AG10803 (cell line): ENCODE measurements around the gene ACRV1.
A peak's percentile ranks its signal among the peaks of the same experiment; 100 is the strongest.

ENCODE experiments used
- DNase-seq: peaks from one replicate; pipeline ENCODE4 v3.0.0; 2010; ENCODE audit warnings: low read depth
- H3K4me3 ChIP-seq: 2 replicates; pipeline ENCODE4 v1.5.1; 2011; ENCODE audit warnings: mild to moderate bottlenecking, low read length, control low read depth
- TF ChIP-seq, protein P1 (sequence below): conservative IDR thresholded peaks from 2 replicates; pipeline ENCODE4 v1.5.1; 2011; ENCODE audit warnings: mild to moderate bottlenecking, low read length, control low read depth, inconsistent platforms

Gene ACRV1

DNA sequence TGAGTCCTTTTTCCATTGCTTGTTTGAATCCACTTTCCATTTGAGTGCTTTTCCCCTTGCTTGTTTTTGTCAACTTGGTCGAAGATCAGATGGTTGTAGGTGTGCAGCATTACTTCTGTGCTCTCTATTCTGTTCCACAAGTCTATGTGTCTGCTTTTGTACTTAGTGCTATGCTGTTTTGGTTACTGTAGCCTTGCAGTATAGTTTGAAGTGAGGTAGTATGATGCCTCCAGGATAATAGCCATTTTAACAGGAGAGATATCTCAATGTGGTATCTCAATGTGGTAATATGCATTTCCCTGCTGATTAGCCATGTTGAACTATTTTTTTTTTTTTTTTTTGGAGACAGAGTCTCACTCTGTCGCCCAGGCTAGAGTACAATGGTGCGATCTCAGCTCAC, 16.7 kb downstream of the ACRV1 start:
- no peak for DNase-seq
- H3K4me3 ChIP-seq: no peak overlapping the region
- TF ChIP-seq, protein P1, sequence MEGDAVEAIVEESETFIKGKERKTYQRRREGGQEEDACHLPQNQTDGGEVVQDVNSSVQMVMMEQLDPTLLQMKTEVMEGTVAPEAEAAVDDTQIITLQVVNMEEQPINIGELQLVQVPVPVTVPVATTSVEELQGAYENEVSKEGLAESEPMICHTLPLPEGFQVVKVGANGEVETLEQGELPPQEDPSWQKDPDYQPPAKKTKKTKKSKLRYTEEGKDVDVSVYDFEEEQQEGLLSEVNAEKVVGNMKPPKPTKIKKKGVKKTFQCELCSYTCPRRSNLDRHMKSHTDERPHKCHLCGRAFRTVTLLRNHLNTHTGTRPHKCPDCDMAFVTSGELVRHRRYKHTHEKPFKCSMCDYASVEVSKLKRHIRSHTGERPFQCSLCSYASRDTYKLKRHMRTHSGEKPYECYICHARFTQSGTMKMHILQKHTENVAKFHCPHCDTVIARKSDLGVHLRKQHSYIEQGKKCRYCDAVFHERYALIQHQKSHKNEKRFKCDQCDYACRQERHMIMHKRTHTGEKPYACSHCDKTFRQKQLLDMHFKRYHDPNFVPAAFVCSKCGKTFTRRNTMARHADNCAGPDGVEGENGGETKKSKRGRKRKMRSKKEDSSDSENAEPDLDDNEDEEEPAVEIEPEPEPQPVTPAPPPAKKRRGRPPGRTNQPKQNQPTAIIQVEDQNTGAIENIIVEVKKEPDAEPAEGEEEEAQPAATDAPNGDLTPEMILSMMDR: no peak

DNA sequence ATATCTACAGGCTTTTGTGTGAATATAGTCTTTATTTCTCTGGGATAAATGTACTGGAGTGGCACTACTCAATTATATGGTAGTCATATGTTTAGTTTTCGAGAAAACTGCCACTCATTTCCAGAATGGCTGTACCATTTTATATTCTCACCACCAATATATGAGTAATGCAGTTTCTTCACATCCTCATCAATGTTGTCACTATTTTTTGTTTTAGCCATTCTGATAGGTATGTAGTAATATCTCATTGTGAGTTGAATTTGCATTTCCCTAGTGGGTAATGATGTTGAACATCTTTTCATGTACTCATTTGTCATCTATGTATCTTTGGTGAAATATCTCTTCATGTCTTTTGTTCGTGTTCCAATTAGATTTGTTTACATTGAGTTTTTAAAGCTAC, 18.0 kb downstream of the ACRV1 start:
- TF ChIP-seq, protein P1: no peak
- H3K4me3 ChIP-seq: no peak overlapping the region
- no peak for DNase-seq

DNA sequence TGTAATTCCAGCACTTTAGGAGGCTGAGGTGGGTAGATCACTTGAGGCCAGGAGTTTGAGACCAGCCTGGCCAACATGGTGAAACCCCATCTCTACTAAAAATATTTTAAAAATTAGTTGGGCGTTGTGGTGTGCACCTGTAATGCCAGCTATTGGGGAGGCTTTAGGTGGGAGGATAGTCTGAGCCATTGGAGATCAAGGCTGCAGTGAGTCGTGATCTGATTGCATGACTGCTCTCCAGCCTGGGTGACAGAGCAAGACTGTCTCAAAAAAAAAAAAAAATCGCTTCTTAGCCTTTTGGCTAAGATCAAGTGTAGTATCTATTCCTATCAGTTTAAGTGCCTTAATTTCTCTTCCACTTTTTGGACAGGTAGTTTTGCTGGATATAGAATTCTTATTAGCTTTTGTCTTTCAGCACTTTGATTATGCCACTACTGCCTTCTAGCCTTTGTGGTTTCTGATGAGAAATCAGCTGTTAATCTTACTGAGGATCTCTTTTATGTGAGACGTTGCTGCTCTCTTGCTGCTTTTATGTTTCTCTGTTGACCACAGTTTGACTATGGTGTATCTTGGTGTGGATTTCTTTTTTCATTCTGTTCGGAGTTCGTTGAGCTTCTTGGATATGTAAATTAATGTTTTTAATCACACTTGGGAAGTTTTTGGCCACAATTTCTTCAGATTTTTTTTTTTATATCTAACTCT, 31.0 kb downstream of the ACRV1 start:
- no peak for DNase-seq
- TF ChIP-seq, protein P1: no peak
- H3K4me3 ChIP-seq: no peak overlapping the region

DNA sequence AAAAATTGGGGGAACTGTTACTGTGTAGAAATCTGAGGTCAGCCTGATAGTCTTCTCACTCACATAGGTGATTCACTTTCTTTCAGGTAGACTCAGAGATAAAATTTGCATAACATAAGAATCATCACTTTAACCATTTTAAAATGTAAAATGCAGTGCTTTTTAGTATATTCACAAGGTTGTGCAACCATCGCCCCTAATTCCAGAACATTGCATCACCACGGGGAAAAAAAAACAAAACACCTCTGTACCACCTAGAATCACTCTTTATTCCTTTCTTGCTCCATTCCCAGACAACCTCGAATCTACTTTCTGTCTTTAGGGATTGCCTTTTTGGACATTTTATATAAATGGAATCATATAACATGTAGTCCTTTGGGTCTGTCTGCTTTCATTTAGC, 34.8 kb downstream of the ACRV1 start:
- TF ChIP-seq, protein P1: no peak
- no peak for DNase-seq
- H3K4me3 ChIP-seq: no peak overlapping the region

DNA sequence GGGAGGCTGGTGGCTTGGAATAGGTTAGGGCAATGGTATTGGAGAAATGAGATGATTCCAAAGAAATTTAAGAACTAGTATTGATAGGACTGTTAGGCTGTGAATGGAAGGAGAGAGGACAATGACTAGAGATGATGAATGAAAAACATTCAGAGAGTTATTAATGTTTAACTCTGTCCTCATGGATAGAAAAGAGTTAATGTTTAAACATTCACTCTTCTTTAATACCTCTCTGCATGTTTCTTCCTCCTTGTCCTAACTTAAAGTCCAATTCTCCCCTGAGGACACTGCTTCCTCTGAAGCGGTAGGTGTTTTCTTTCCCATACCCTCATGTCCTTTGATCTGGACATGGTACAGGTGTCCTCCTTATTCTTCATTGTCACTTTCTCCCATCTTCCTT, 42.3 kb downstream of the ACRV1 start:
- no peak overlapping the region for H3K4me3 ChIP-seq
- TF ChIP-seq, protein P1: no peak
- DNase-seq: no peak

DNA sequence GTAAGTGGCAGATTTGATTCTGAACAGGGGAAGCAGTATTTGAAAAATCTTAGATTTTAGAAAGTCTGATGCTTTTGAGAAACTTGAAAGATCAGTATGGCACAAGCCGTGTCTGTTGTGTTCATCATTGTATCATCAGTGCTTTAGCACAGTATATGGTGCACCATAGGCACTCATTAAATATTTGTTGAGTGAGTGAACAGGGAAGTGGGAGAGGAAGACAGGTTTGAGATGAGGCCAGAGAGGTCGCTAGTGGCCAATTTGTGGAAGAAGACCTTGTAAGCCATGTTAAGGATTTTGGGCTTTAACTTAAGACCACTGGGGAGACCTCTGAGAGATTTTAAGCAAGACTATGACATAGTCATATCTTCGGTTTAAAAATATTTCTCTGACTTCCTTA, 42.8 kb downstream of the ACRV1 start:
- H3K4me3 ChIP-seq: no peak overlapping the region
- TF ChIP-seq, protein P1: no peak
- no peak for DNase-seq

DNA sequence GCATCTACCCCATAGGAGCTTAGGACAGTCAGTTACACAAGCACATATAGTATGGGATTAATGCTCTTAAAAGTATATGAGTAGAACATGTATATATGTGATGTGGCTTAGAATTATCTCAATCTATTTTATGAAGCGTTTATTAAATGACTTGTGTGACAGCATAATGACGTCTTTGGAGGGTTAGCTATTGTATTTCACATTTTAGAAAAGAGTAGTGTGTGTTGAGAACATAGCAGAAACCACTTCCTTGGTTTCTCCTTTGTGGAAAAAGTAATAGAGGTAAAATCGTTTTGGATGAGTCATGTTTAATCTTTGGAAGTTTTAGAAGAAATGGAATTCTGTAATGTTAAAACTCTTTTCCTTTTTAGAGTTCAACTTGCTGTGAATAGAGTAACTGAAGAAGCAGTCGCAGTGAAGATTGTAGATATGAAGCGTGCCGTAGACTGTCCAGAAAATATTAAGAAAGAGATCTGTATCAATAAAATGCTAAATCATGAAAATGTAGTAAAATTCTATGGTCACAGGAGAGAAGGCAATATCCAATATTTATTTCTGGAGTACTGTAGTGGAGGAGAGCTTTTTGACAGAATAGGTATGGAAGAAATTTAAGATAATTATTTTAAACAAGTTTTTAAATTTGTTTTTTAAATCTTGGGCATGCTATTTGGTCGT, 53.3 kb downstream of the ACRV1 start:
- TF ChIP-seq, protein P1: no peak
- DNase-seq: no peak
- H3K4me3 ChIP-seq: peak overlapping the region; percentile 86
